NCI-H146 treated with DMSO at 0.1 percent for 48 hours (cell line): Measurements from ENCODE around the gene IL3.

Source experiments
- DNase-seq: peaks from one replicate; lab custom pipeline; 2025; ENCODE audit not compliant: unreplicated experiment; lab: John Stamatoyannopoulos, UW

Gene IL3

GRCh38 chr5:132072070-132072469, 11.6 kb downstream of the IL3 start:
- DNase-seq, result no peak

DNA sequence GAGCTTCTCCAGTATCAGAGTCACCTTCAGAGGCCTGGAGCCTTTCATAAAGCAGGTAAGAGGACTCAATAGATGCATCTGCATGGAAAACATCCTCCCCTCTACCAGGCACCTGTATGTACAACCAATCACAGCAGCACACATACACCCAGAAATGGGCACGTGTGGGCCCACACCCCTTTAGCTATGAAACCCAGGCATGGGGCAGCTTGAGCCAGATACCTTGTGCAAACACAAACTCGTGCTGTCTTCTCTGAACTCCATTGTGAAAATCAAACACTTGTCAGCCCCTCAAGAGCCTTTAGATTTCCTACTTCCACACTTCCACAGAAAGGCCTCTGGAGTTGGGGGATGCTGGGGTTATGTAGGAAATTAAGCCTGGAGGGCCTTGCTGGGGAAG, 12.1 kb downstream of the IL3 start:
- DNase-seq, result no peak

GRCh38 chr5:132073231-132074013, 13.0 kb downstream of the IL3 start, which contains the start of gene CSF2:
TSS of gene CSF2 (plus strand) at chr5:132073789. CDS start at chr5:132073824, 35 bp downstream.
- DNase-seq, result no peak

- no peak for DNase-seq
Measured at GRCh38 chr5:132074091-132074771, 13.8 kb downstream of the IL3 start.

DNA sequence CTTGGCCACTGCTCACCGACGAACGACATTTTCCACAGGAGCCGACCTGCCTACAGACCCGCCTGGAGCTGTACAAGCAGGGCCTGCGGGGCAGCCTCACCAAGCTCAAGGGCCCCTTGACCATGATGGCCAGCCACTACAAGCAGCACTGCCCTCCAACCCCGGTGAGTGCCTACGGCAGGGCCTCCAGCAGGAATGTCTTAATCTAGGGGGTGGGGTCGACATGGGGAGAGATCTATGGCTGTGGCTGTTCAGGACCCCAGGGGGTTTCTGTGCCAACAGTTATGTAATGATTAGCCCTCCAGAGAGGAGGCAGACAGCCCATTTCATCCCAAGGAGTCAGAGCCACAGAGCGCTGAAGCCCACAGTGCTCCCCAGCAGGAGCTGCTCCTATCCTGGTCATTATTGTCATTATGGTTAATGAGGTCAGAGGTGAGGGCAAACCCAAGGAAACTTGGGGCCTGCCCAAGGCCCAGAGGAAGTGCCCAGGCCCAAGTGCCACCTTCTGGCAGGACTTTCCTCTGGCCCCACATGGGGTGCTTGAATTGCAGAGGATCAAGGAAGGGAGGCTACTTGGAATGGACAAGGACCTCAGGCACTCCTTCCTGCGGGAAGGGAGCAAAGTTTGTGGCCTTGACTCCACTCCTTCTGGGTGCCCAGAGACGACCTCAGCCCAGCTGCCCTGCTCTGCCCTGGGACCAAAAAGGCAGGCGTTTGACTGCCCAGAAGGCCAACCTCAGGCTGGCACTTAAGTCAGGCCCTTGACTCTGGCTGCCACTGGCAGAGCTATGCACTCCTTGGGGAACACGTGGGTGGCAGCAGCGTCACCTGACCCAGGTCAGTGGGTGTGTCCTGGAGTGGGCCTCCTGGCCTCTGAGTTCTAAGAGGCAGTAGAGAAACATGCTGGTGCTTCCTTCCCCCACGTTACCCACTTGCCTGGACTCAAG, 14.6 kb downstream of the IL3 start:
- no peak for DNase-seq

DNA sequence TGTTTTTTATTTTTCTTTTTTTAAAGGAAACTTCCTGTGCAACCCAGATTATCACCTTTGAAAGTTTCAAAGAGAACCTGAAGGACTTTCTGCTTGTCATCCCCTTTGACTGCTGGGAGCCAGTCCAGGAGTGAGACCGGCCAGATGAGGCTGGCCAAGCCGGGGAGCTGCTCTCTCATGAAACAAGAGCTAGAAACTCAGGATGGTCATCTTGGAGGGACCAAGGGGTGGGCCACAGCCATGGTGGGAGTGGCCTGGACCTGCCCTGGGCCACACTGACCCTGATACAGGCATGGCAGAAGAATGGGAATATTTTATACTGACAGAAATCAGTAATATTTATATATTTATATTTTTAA, 15.2 kb downstream of the IL3 start:
- no peak for DNase-seq

- no peak for DNase-seq
Measured at GRCh38 chr5:132076202-132076830, 15.9 kb downstream of the IL3 start.

DNA sequence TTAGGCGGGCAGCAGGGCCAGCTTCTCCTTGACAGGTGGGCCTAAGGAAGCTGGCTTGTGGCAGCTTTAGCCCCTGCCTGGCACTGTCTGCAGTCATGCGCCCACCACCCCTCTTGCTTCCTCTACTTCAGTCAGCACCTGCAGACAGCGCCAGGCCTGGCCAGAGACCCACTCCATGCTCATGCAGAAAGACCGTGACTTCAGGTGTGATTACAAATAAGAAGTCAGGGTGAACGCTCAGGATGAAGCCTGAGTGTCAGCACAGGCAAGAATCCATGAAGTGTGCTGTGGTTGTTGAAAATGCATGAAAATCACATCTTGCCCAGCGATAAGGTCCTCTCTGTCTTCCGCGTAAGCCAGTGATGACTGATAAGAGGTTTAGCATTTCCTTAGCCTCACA, 16.5 kb downstream of the IL3 start:
- no peak for DNase-seq

- no peak for DNase-seq
Measured at GRCh38 chr5:132079081-132079480, 18.6 kb downstream of the IL3 start.

- DNase-seq, result no peak
Measured at GRCh38 chr5:132079619-132080018, 19.2 kb downstream of the IL3 start.

- no peak for DNase-seq
Measured at GRCh38 chr5:132080595-132080994, 20.1 kb downstream of the IL3 start.

- no peak for DNase-seq
Measured at GRCh38 chr5:132081458-132081857, 21.0 kb downstream of the IL3 start.

DNA sequence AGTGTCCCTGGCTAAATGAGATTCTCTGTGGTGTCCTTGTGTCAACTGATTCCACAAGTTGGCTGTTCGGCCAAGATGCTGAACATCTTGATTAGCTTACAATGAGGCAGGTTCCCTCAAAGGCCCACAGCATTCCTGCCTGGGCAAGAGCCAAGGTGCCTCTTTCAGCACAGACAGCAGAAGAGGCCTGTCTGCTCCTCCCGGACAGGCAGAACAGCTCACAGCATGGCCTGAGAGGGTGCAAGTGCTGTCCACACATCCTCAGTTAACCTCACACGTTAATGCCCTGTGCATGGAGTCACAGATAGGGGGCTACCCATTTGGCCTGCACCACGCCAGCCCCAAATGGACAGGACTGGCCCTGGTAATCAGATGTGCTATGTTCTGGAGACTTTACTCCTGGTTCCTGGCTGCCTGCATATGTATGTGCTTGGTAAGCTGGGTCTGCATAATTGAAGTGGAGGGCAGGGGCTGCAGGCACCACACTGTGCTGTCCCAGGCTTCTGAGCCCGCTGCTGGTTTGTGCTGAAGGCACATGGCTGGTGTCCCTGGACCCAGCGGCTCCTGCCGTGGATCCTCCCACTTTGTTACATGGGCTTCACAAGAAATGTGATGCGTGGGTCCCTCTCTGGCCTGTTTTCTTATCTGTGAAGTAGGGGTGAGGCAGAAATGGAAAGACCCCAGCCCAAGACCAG, 22.0 kb downstream of the IL3 start:
- DNase-seq, result no peak

DNA sequence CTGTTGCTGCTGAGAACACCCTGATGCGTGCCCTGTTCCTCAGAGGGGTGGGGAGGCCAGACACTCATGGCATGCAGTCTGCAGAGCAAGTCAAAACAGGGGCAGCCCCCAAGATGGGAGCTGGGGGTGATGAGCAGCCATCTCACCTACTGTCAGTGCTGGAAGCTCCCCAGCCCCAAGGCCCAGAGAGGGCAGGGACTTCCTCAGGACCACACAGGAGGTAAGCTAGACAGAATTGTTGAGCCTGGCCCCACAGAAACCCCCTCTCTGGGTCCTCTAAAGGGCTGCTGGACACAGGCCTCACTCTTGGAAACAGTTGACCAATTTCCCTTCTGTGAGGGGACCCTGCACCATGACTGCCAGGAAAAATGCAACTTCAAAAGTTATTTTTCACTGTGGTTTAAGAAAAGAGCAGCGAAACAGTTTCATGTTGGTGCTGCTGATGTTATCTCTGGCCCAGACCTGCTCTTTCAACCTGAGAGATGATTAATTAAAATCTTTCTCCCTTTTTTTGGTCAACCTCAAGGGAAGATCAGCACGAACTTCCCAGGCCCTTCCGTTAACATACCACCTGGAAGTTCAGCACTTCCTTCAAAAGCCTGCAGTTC, 22.7 kb downstream of the IL3 start:
- no peak for DNase-seq

DNA sequence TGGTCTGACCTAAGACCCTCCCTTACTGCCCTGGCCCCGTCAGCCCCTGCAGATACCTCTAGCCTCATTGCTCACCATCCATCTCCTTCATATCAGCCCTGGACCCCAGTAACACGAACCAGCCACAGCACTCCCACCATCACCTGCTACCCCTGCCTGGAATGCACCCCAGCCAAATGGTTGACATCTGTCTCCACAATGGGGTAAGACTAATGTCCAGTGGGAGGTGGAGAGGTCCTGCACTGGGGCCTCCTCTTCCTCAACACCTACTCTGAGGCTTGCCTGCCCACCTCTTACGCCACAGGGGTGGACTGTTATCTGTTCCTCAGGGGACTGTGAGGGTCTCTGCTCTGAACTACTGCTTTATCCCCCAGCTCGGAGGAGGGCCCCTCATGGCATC, 25.2 kb downstream of the IL3 start:
- DNase-seq, result no peak

DNA sequence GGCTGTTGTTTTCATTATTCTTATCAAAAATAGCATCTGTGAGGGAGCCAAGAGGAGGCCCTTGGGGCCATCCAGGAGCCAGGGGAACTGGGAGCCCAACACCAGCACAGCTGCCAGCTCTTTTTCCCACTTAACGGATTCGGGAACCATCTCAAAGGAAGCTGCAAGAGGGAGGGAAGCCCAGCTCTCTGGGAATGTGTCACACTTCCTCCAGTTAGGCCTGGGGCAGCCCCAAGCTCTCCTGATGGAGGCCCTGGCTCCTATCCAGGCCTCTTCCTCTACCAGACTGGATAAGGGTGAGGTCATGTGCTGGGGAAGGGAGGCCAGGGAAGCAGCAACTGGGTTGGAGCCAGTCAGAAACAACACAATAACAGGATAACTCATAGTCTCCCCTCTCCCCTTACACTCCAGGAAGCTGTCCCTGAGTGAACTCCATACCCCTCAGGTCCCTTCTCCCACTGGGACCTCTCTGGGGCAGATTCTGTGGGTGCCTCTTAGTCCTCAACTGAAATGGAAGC, 25.9 kb downstream of the IL3 start:
- no peak for DNase-seq

DNA sequence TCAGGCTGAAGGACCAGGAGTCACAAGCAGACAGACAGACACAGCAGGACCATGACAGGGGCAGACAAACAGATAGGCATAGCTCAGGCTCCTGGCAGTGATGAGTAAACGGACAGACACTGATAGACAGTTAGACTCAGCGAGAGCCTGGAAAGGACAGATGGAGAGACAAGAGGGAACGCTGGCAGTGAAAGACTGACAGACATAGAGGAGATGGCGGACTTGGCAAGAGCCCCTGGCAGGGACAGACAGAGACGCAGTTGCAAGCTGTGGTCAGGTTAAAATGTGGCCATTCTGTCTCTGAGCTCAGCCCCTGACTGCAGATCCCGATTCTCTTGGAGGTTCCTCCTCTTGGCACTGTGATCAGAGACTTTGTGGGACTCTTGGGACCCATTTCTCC, 26.7 kb downstream of the IL3 start:
- DNase-seq, result no peak

DNA sequence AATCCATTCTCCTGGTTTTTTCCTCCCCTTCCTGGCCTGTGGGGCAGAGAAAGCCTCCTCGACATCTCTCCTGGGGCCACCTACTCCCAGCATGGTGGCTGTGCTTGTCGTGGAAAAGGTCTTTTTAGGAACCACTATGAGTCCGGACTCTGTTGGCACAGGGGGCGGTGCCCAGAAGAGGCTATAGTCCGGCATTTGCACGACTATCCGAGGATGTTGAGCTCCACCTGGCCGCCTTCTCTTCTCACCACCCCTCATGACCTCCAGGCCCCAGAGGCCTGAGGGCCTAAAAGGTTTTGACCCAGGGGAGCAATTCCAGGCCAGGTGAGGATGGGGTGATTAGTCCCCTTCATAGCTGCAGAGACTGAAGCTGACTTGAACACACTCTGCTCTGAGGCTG, 27.2 kb downstream of the IL3 start:
- no peak for DNase-seq

DNA sequence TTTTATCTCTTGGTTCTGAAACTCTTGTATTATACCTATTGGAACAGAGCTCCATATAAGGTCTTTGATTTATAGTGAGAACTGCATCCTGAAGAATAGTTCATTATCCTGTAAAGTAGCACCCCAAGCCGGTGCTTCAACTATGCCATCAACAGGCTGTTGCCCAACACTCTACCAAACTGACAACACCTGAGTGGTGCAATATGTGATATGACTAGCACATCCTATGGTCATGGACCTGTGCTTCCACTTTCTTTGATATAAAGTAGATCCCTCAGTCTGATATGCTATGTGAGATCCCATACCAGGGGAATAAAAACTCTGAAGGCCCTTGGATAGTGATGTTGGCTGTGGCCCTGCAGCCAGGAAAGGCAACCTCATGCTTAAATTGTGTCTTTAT, 28.9 kb downstream of the IL3 start:
- no peak for DNase-seq

- no peak for DNase-seq
Measured at GRCh38 chr5:132090107-132090506, 29.7 kb downstream of the IL3 start.
